ENCODE results near the gene NDST1.

The NDST1 gene

GRCh38 chr5:150532151-150532550, 24.2 kb downstream of the NDST1 start:
- H3K4me3 ChIP-seq (replicated peaks; ENCODE audit: low read depth, low read length): no peak overlapping the region
- DNase-seq (ENCODE audit: extremely low read depth, low read depth): no peak
- TF ChIP-seq CTCF (IDR thresholded peaks at IDR 0.05; ENCODE audit: low read depth, low read length, missing control alignments): no peak

- no peak overlapping the region for H3K4me3 ChIP-seq (replicated peaks; ENCODE audit: low read depth, low read length)
- no peak for DNase-seq (ENCODE audit: extremely low read depth, low read depth)
- no peak for TF ChIP-seq CTCF (IDR thresholded peaks at IDR 0.05; ENCODE audit: low read depth, low read length, missing control alignments)
Observed at GRCh38 chr5:150532996-150533395, 25.1 kb downstream of the NDST1 start.

- DNase-seq (ENCODE audit: extremely low read depth, low read depth): no peak
- no peak for TF ChIP-seq CTCF (IDR thresholded peaks at IDR 0.05; ENCODE audit: low read depth, low read length, missing control alignments)
- no peak overlapping the region for H3K4me3 ChIP-seq (replicated peaks; ENCODE audit: low read depth, low read length)
Observed at GRCh38 chr5:150534811-150535210, 26.9 kb downstream of the NDST1 start.

GRCh38 chr5:150535611-150536010, 27.7 kb downstream of the NDST1 start:
- H3K4me3 ChIP-seq (replicated peaks; ENCODE audit: low read depth, low read length): no peak overlapping the region
- TF ChIP-seq CTCF (IDR thresholded peaks at IDR 0.05; ENCODE audit: low read depth, low read length, missing control alignments): no peak
- DNase-seq (ENCODE audit: extremely low read depth, low read depth): no peak

- TF ChIP-seq CTCF (IDR thresholded peaks at IDR 0.05; ENCODE audit: low read depth, low read length, missing control alignments): no peak
- no peak for DNase-seq (ENCODE audit: extremely low read depth, low read depth)
- no peak overlapping the region for H3K4me3 ChIP-seq (replicated peaks; ENCODE audit: low read depth, low read length)
Observed at GRCh38 chr5:150538007-150538917, 30.3 kb downstream of the NDST1 start.

- no peak overlapping the region for H3K4me3 ChIP-seq (replicated peaks; ENCODE audit: low read depth, low read length)
- TF ChIP-seq CTCF (IDR thresholded peaks at IDR 0.05; ENCODE audit: low read depth, low read length, missing control alignments): no peak
- DNase-seq (ENCODE audit: extremely low read depth, low read depth): no peak
Observed at GRCh38 chr5:150539206-150539605, 31.3 kb downstream of the NDST1 start.
